ENCODE results near the gene ABCD1.

Gene ABCD1

GRCh38 chrX:153775293-153776119, 50.9 kb downstream of the ABCD1 start:
- DNase-seq = no peak

GRCh38 chrX:153776120-153776599, 51.5 kb downstream of the ABCD1 start:
- no peak for DNase-seq

GRCh38 chrX:153776611-153777045, 52.0 kb downstream of the ABCD1 start:
- DNase-seq = no peak

GRCh38 chrX:153777261-153778090, 52.8 kb downstream of the ABCD1 start:
- DNase-seq = no peak

GRCh38 chrX:153778181-153778580, 53.5 kb downstream of the ABCD1 start:
- DNase-seq = no peak

GRCh38 chrX:153778684-153779101, 54.0 kb downstream of the ABCD1 start:
- DNase-seq = no peak

GRCh38 chrX:153779891-153780677, 55.4 kb downstream of the ABCD1 start:
- DNase-seq = no peak

GRCh38 chrX:153780678-153781427, 56.2 kb downstream of the ABCD1 start, which contains the start of gene SRPK3:
TSS of gene SRPK3 (plus strand) at chrX:153781041. CDS start at chrX:153781087, 46 bp downstream.
- no peak for DNase-seq

GRCh38 chrX:153781428-153782047, 56.9 kb downstream of the ABCD1 start:
- DNase-seq = no peak

GRCh38 chrX:153782313-153782712, 57.7 kb downstream of the ABCD1 start:
- DNase-seq = peak; percentile 48

GRCh38 chrX:153782871-153783270, 58.2 kb downstream of the ABCD1 start:
- no peak for DNase-seq

- no peak for DNase-seq
Measured at GRCh38 chrX:153783378-153784013, 58.8 kb downstream of the ABCD1 start.

GRCh38 chrX:153784325-153784967, 59.8 kb downstream of the ABCD1 start:
- no peak for DNase-seq

- DNase-seq = no peak
Measured at GRCh38 chrX:153786669-153787068, 62.0 kb downstream of the ABCD1 start.

GRCh38 chrX:153789654-153790053, 65.0 kb downstream of the ABCD1 start:
- DNase-seq = no peak

- DNase-seq = no peak
Measured at GRCh38 chrX:153791104-153791852, 66.6 kb downstream of the ABCD1 start.

GRCh38 chrX:153792368-153792767, 67.7 kb downstream of the ABCD1 start:
- DNase-seq = no peak

- DNase-seq = no peak
Measured at GRCh38 chrX:153793291-153793690, 68.6 kb downstream of the ABCD1 start.
